WTC11 (cell line): Measurements from ENCODE around the gene RPN1.
"Not testable (repeated sequence)": the region's sequence is repeated elsewhere in the genome, so short reads cannot be mapped to it uniquely, and the experiment has no call there.

ENCODE experiments used
- CBFB ChIP-seq: sonication (generic); formaldehyde crosslinking; IDR thresholded peaks from 2 replicates; pipeline ENCODE4 v1.8.1; 2022; ENCODE audit warnings: mild to moderate bottlenecking, low read depth, missing genetic modification reagents
- E2F1 ChIP-seq: sonication (generic); formaldehyde crosslinking; IDR thresholded peaks from 2 replicates; pipeline ENCODE4 v1.8.0; 2022; ENCODE audit warnings: mild to moderate bottlenecking, missing genetic modification reagents
- IRF2 ChIP-seq: sonication (generic); formaldehyde crosslinking; IDR thresholded peaks from 2 replicates; pipeline ENCODE4 v1.8.0; 2022; ENCODE audit warnings: low read depth, missing genetic modification reagents, borderline replicate concordance
- MAX ChIP-seq: sonication (generic); formaldehyde crosslinking; IDR thresholded peaks from 2 replicates; pipeline ENCODE4 v1.8.0; 2022; ENCODE audit warnings: mild to moderate bottlenecking, missing genetic modification reagents
- NFE2L1 ChIP-seq: sonication (generic); formaldehyde crosslinking; IDR thresholded peaks from 2 replicates; pipeline ENCODE4 v1.8.1; 2023; ENCODE audit warnings: missing genetic modification reagents
- NFYB ChIP-seq: sonication (generic); formaldehyde crosslinking; conservative IDR thresholded peaks from 2 replicates; pipeline ENCODE4 v1.8.0; 2022; ENCODE audit warnings: low read depth, missing genetic modification reagents
- OVOL2 ChIP-seq: fragments of 250-450 bp; sonication (Bioruptor Pico); IDR thresholded peaks from 2 replicates; pipeline ENCODE4 v1.9.0; 2021; ENCODE audit warnings: mild to moderate bottlenecking, borderline replicate concordance
- RELA ChIP-seq: sonication (generic); formaldehyde crosslinking; IDR thresholded peaks from 2 replicates; pipeline ENCODE4 v1.8.1; 2022; ENCODE audit warnings: missing genetic modification reagents, mild to moderate bottlenecking, borderline replicate concordance
- TCF7 ChIP-seq: sonication (generic); formaldehyde crosslinking; IDR thresholded peaks from 2 replicates; pipeline ENCODE4 v1.8.0; 2022; ENCODE audit warnings: mild to moderate bottlenecking, low read depth, missing genetic modification reagents, moderate library complexity
- ZNF512 ChIP-seq: sonication (generic); formaldehyde crosslinking; IDR thresholded peaks from 2 replicates; pipeline ENCODE4 v1.8.1; 2022; ENCODE audit warnings: missing genetic modification reagents, borderline replicate concordance
- TF ChIP-seq, protein P1 (sequence below): fragments of 200-600 bp; IDR thresholded peaks from 2 replicates; pipeline ENCODE4 v1.8.0; 2022; ENCODE audit warnings: antibody characterized with exemption
- TF ChIP-seq, protein P2 (sequence below): sonication (generic); formaldehyde crosslinking; IDR thresholded peaks from 2 replicates; pipeline ENCODE4 v1.8.0; 2022; ENCODE audit warnings: mild to moderate bottlenecking, missing genetic modification reagents
- TF ChIP-seq, protein P3 (sequence below): sonication (generic); formaldehyde crosslinking; IDR thresholded peaks from 2 replicates; pipeline ENCODE4 v1.8.1; 2023; ENCODE audit warnings: mild to moderate bottlenecking, missing genetic modification reagents, moderate library complexity
- TF ChIP-seq, protein P4 (sequence below): sonication (generic); formaldehyde crosslinking; conservative IDR thresholded peaks from 2 replicates; pipeline ENCODE4 v1.8.1; 2022; ENCODE audit warnings: mild to moderate bottlenecking, missing genetic modification reagents

- TF ChIP-seq, protein P1, sequence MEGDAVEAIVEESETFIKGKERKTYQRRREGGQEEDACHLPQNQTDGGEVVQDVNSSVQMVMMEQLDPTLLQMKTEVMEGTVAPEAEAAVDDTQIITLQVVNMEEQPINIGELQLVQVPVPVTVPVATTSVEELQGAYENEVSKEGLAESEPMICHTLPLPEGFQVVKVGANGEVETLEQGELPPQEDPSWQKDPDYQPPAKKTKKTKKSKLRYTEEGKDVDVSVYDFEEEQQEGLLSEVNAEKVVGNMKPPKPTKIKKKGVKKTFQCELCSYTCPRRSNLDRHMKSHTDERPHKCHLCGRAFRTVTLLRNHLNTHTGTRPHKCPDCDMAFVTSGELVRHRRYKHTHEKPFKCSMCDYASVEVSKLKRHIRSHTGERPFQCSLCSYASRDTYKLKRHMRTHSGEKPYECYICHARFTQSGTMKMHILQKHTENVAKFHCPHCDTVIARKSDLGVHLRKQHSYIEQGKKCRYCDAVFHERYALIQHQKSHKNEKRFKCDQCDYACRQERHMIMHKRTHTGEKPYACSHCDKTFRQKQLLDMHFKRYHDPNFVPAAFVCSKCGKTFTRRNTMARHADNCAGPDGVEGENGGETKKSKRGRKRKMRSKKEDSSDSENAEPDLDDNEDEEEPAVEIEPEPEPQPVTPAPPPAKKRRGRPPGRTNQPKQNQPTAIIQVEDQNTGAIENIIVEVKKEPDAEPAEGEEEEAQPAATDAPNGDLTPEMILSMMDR, result not testable (repeated sequence)
- TF ChIP-seq NFE2L1 (CRISPR knock-in tag); NFYB (CRISPR knock-in tag); TCF7; CBFB; ZNF512 (CRISPR knock-in tag); IRF2; OVOL2 (CRISPR knock-in tag); RELA (CRISPR knock-in tag); MAX (CRISPR knock-in tag); E2F1 (CRISPR knock-in tag): not testable (repeated sequence)
- TF ChIP-seq, protein P2, sequence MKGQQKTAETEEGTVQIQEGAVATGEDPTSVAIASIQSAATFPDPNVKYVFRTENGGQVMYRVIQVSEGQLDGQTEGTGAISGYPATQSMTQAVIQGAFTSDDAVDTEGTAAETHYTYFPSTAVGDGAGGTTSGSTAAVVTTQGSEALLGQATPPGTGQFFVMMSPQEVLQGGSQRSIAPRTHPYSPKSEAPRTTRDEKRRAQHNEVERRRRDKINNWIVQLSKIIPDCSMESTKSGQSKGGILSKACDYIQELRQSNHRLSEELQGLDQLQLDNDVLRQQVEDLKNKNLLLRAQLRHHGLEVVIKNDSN, result not testable (repeated sequence)
- TF ChIP-seq, protein P3, sequence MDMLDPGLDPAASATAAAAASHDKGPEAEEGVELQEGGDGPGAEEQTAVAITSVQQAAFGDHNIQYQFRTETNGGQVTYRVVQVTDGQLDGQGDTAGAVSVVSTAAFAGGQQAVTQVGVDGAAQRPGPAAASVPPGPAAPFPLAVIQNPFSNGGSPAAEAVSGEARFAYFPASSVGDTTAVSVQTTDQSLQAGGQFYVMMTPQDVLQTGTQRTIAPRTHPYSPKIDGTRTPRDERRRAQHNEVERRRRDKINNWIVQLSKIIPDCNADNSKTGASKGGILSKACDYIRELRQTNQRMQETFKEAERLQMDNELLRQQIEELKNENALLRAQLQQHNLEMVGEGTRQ (CRISPR knock-in tag), result not testable (repeated sequence)
- TF ChIP-seq, protein P4, sequence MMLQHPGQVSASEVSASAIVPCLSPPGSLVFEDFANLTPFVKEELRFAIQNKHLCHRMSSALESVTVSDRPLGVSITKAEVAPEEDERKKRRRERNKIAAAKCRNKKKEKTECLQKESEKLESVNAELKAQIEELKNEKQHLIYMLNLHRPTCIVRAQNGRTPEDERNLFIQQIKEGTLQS, result not testable (repeated sequence)
These were observed 63.7 kb downstream of the RPN1 start for GRCh38 chr3:128586932-128587331.
